Naive thymus-derived CD8-positive, alpha-beta T cell (primary cell): ENCODE results near the gene STX10. TPM values are rescaled to one million over a fixed set of nuclear protein-coding genes. Genes with fewer than 3 reads are reported as not detected.
A peak's percentile ranks its signal among the peaks of the same experiment; 100 is the strongest.

Experiments
- ATAC-seq, 2 donors: fragments of 150-1000 bp; cut with Tn5 transposase in 1 of 2; sonication (Bioruptor Pico), chemical (Tn5 transposase) in 1 of 2; 1 replicate in 1 of 2; 2 replicates in 1 of 2; pipeline ENCODE4 v1.10.0; 2021; ENCODE audit warnings: mild to moderate bottlenecking in 2 of 2, moderate library complexity in 2 of 2
- POLR2A ChIA-PET: fragments of 350-600 bp; sonication (Branson Sonifier 250); formaldehyde crosslinking; loops from one replicate; lab custom pipeline; 2021; ENCODE audit warnings: antibody characterized with exemption; lab: Charles Lee
- DNase-seq, 10 donors: peaks; one replicate each; pipeline versions ENCODE4 v3.0.0 to v3.0.0-alpha.2; 2020 to 2022
- H3K27ac Mint-ChIP-seq, 10 donors: one replicate each; pipeline ENCODE4 v1.8.0; 2020 to 2022; ENCODE audit warnings: mild to moderate bottlenecking in 10 of 10, mixed read lengths in 10 of 10, moderate library complexity in 4 of 10, inconsistent platforms in 1 of 10
- H3K27me3 Mint-ChIP-seq, 5 donors: one replicate each; pipeline ENCODE4 v1.8.0; 2021 to 2022; ENCODE audit warnings: mixed read lengths in 5 of 5
- H3K36me3 Mint-ChIP-seq, 3 donors: one replicate each; pipeline ENCODE4 v1.8.0; 2020 to 2022; ENCODE audit warnings: mixed read lengths in 3 of 3, mild to moderate bottlenecking in 2 of 3, inconsistent platforms in 1 of 3
- H3K4me1 Mint-ChIP-seq, 4 donors: one replicate each; pipeline ENCODE4 v1.8.0; 2021 to 2022; ENCODE audit warnings: mixed read lengths in 4 of 4
- H3K4me3 Mint-ChIP-seq, 10 donors: one replicate each; pipeline ENCODE4 v1.8.0; 2020 to 2022; ENCODE audit warnings: mild to moderate bottlenecking in 10 of 10, mixed read lengths in 10 of 10, moderate library complexity in 6 of 10, inconsistent platforms in 1 of 10
- H3K9me3 Mint-ChIP-seq, 9 donors: one replicate each; pipeline ENCODE4 v1.8.0; 2020 to 2022; ENCODE audit warnings: mixed read lengths in 9 of 9, mild to moderate bottlenecking in 3 of 9, inconsistent platforms in 1 of 9, moderate library complexity in 1 of 9
- polyA plus RNA-seq, 3 donors: library from polyadenylated mRNA; unstranded; fragments of 300-500 nt; fragmentation: Illumina TruSeq; gene quantifications; one replicate each; pipeline ENCODE4 v1.2.3, GENCODE V29; 2021
- total RNA-seq, 8 experiments: library from RNA in 2 of 8; stranded (reverse) in 2 of 8; gene quantifications; one replicate each; pipeline ENCODE4 v1.2.3 and lab custom pipeline; 2021 to 2026

Gene STX10
- total and polyA plus RNA-seq, 5 experiments from 2014 or later: 36.1 to 62.8 (median 56.2) TPM

- ATAC-seq: no peak
- peaks cover 0 to 2% (median 0%) of the 10 kb centered on the region in 9 donors for H3K9me3 Mint-ChIP-seq
- H3K4me1 Mint-ChIP-seq: peaks cover 15 to 32% (median 30%) of the 10 kb centered on the region in 4 donors
- DNase-seq: peak in 1 of 10 donors; percentile 13
- H3K27me3 Mint-ChIP-seq: peaks cover 6 to 22% (median 6%) of the 10 kb centered on the region in 5 donors
- no peaks in the 10 kb centered on the region for H3K36me3 Mint-ChIP-seq
- peak overlapping the region in 3 of 10 donors; percentile 33 to 61 (median 38) for H3K4me3 Mint-ChIP-seq
- POLR2A ChIA-PET: interaction anchor here (0.5 to 3.0 kb wide), 6 partner anchors 10 to 174 kb away, joined by 3 to 18 read pairs (median 4); no protein-coding TSS in a partner anchor
- H3K27ac Mint-ChIP-seq: peak overlapping the region in 3 of 10 donors; percentile 3 to 63 (median 29)
Observed at GRCh38 chr19:13094771-13095392, 55.3 kb downstream of the STX10 start.

DNA sequence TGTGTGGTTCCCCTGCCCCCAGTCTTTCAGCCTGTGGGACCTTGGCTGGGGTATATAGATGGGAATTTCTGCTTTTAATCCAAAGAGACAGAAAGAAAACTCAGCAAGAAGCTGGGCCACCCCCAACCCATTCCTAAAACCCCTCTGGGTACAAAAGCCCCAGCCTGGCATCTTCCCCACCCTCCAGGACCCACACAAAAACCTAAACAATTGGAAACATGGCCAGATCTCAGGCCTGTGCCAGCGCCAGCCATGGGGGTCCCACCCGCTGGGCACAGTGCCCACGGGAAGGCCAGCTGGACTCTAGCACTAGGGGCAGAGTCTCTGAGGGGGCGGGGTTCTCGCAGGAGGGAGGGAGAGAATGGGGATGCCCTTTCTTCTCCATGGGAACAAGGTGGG, 56.1 kb downstream of the STX10 start:
- Mint-ChIP-seq H3K4me1 (peaks cover 15 to 27% (median 26%) of the 10 kb centered on the region in 4 donors), H3K36me3 (no peaks in the 10 kb centered on the region), H3K27me3 (peaks cover 6 to 22% (median 6%) of the 10 kb centered on the region in 5 donors), H3K27ac (peak overlapping the region in 1 of 10 donors; percentile 54), H3K4me3 (peak overlapping the region in 2 of 10 donors; percentile 58), H3K9me3 (peaks cover 0 to 2% (median 0%) of the 10 kb centered on the region in 9 donors)
- peak in 1 of 10 donors; percentile 7 for DNase-seq
- ATAC-seq: no peak
- POLR2A ChIA-PET: interaction anchor here (0.9 to 2.6 kb wide), 3 partner anchors 24 to 117 kb away, joined by 4 to 18 read pairs (median 5); partner anchors contain the start of gene NACC1

Other genes starting within 250 kb of the STX10 start
- gene SYCE2, start 231.1 kb downstream of the STX10 start, total RNA-seq: 1 to 10 TPM in 1 of 2 experiments, not detected in 1; 1.8 TPM
- not detected for gene SYCE2, start 231.1 kb downstream of the STX10 start, polyA plus RNA-seq
- 10 to 100 TPM; 54.6 to 60.5 TPM for gene FARSA, start 216.7 kb downstream of the STX10 start, total RNA-seq
- 10 to 100 TPM; 49.8 to 87.7 (median 63.6) TPM for gene FARSA, start 216.7 kb downstream of the STX10 start, polyA plus RNA-seq
- gene CALR, start 211.8 kb downstream of the STX10 start, total RNA-seq: 100 to 1,000 TPM; 448 to 463 TPM
- gene CALR, start 211.8 kb downstream of the STX10 start, polyA plus RNA-seq: 100 to 1,000 TPM; 135 to 190 (median 165) TPM
- gene RAD23A, start 204.5 kb downstream of the STX10 start, total RNA-seq: 100 to 1,000 TPM; 117 to 125 TPM
- gene RAD23A, start 204.5 kb downstream of the STX10 start, polyA plus RNA-seq: 100 to 1,000 TPM in 2 of 3 donors, 10 to 100 TPM in 1; 78.0 to 114 (median 102) TPM
- 10 to 100 TPM; 17.3 to 17.8 TPM for gene GADD45GIP1, start 193.2 kb downstream of the STX10 start, total RNA-seq
- 10 to 100 TPM; 59.4 to 65.1 (median 64.7) TPM for gene GADD45GIP1, start 193.2 kb downstream of the STX10 start, polyA plus RNA-seq
- not detected for gene DAND5, start 180.8 kb downstream of the STX10 start, total RNA-seq
- gene DAND5, start 180.8 kb downstream of the STX10 start, polyA plus RNA-seq: not detected
- 1 to 10 TPM; 4.9 to 8.6 TPM for gene NFIX, start 154.9 kb downstream of the STX10 start, total RNA-seq
- gene NFIX, start 154.9 kb downstream of the STX10 start, polyA plus RNA-seq: 1 to 10 TPM in 1 of 3 donors, under 1 TPM in 1, not detected in 1; 0.68 to 1.5 TPM
- gene LYL1, start 47.5 kb downstream of the STX10 start, total RNA-seq: 1 to 10 TPM; 6.6 to 7.9 TPM
- gene LYL1, start 47.5 kb downstream of the STX10 start, polyA plus RNA-seq: 1 to 10 TPM in 2 of 3 donors, under 1 TPM in 1; 0.37 to 2.6 (median 1.3) TPM
- gene TRMT1, start 33.6 kb downstream of the STX10 start, total RNA-seq: 100 to 1,000 TPM; 100 to 103 TPM
- gene TRMT1, start 33.6 kb downstream of the STX10 start, polyA plus RNA-seq: 10 to 100 TPM; 26.1 to 35.1 (median 27.2) TPM
- 10 to 100 TPM; 24.5 to 25.7 TPM for gene NACC1, start 32.1 kb downstream of the STX10 start, total RNA-seq
- gene NACC1, start 32.1 kb downstream of the STX10 start, polyA plus RNA-seq: 1 to 10 TPM; 1.4 to 3.4 (median 1.9) TPM
- 100 to 1,000 TPM; 105 to 112 TPM for gene IER2, start within 50 bp of the STX10 start, total RNA-seq
- 100 to 1,000 TPM; 100 to 162 (median 107) TPM for gene IER2, start within 50 bp of the STX10 start, polyA plus RNA-seq